Breast epithelium (tissue), 4 donors: ENCODE measurements around the gene CTCFL. TPM values are rescaled to one million over a fixed set of nuclear protein-coding genes. Genes with fewer than 3 reads are reported as not detected.

Source experiments
- DNase-seq, 2 donors: peaks; one replicate each; pipeline ENCODE4 v3.0.0-alpha.2; 2019; ENCODE audit warnings: low spot score in 2 of 2
- H3K27ac ChIP-seq, 2 donors: fragments of 200-600 bp; sonication (generic) in 1 of 2; one replicate each; pipeline ENCODE4 v1.5.1; 2016 to 2019; ENCODE audit warnings: mild to moderate bottlenecking in 1 of 2
- H3K27me3 ChIP-seq, 2 donors: fragments of 200-600 bp; sonication (generic) in 1 of 2; one replicate each; pipeline versions ENCODE4 v1.5.1 to v1.6.0; 2017 to 2019; ENCODE audit warnings: control low read depth in 1 of 2, mild to moderate bottlenecking in 1 of 2
- H3K36me3 ChIP-seq: fragments of 200-600 bp; one replicate; pipeline ENCODE4 v1.5.1; 2019
- H3K4me1 ChIP-seq, 2 donors: fragments of 200-600 bp; sonication (generic); one replicate each; pipeline ENCODE4 v1.5.1; 2016 to 2019; ENCODE audit warnings: control low read depth in 1 of 2
- H3K4me3 ChIP-seq, 3 donors: fragments of 200-600 bp; sonication (generic); 1 replicate in 2 of 3; 2 replicates in 1 of 3; pipeline ENCODE4 v1.5.1; 2016 to 2019; ENCODE audit warnings: mild to moderate bottlenecking in 3 of 3, moderate library complexity in 2 of 3
- H3K9me3 ChIP-seq, 2 donors: fragments of 200-600 bp; sonication (generic) in 1 of 2; one replicate each; pipeline ENCODE4 v1.5.1; 2016 to 2019; ENCODE audit warnings: control low read depth in 1 of 2
- POLR2A ChIP-seq: fragments of 450-650 bp; IDR thresholded peaks from one replicate; pipeline ENCODE4 v1.6.1; 2016; ENCODE audit warnings: antibody characterized with exemption, mild to moderate bottlenecking, moderate library complexity
- POLR2AphosphoS5 ChIP-seq, 3 donors: sonication (generic); formaldehyde crosslinking; IDR thresholded peaks; one replicate each; pipeline ENCODE4 v1.6.1; 2017; ENCODE audit warnings: antibody characterized with exemption in 3 of 3
- intact Hi-C: fragments of 100-400 bp; cut with DNase I; formaldehyde crosslinking; loops from one replicate; pipeline ENCODE4 v1.15.1; 2023; ENCODE audit warnings: low total_unique reads
- total RNA-seq, 3 donors: library from RNA; depleted of rRNA; stranded (reverse); fragments of >200 nt; gene quantifications; one replicate each; pipeline ENCODE4 v1.1.0, GENCODE V29; 2016
- TF ChIP-seq, protein P1 (sequence below), 3 donors: fragments of 450-650 bp; IDR thresholded peaks; one replicate each; pipeline ENCODE4 v1.5.1; 2016 to 2017; ENCODE audit warnings: antibody characterized with exemption in 3 of 3, mild to moderate bottlenecking in 3 of 3, moderate library complexity in 3 of 3

Gene CTCFL
- total RNA-seq, 3 donors from 2014 or later = not detected

DNA sequence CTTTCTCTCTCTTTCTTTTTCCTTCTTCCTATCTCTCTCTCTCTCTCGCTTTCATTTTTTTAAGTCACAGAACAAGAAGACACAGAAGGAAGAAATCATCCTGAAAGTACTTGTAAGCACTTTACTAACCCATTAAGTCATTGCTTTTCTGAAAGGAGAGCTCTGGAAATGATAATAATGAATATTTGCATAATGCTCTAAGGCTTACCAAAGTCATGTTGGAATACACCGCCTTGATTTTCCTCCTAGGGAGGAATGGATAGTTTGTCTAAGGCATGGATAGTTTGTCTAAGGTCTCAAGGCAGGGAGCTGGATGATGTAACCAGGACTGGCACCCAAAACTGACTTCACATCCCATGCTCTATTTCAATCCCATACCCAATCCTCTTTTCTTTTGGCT, 12.9 kb upstream of the CTCFL start:
- H3K4me1 ChIP-seq = no peaks in the 10 kb centered on the region
- TF ChIP-seq, protein P1, sequence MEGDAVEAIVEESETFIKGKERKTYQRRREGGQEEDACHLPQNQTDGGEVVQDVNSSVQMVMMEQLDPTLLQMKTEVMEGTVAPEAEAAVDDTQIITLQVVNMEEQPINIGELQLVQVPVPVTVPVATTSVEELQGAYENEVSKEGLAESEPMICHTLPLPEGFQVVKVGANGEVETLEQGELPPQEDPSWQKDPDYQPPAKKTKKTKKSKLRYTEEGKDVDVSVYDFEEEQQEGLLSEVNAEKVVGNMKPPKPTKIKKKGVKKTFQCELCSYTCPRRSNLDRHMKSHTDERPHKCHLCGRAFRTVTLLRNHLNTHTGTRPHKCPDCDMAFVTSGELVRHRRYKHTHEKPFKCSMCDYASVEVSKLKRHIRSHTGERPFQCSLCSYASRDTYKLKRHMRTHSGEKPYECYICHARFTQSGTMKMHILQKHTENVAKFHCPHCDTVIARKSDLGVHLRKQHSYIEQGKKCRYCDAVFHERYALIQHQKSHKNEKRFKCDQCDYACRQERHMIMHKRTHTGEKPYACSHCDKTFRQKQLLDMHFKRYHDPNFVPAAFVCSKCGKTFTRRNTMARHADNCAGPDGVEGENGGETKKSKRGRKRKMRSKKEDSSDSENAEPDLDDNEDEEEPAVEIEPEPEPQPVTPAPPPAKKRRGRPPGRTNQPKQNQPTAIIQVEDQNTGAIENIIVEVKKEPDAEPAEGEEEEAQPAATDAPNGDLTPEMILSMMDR (IDR thresholded peaks at IDR 0.05) = no peak
- TF ChIP-seq POLR2AphosphoS5 (IDR thresholded peaks at IDR 0.05) (no peak), POLR2A (no peak)
- no peak for DNase-seq
- peaks cover 0 to 4% of the 10 kb centered on the region in 2 donors for H3K9me3 ChIP-seq
- H3K36me3 ChIP-seq = no peaks in the 10 kb centered on the region
- no peak overlapping the region for H3K27ac ChIP-seq
- intact Hi-C loops = no loop called here
- H3K27me3 ChIP-seq = peaks cover 0 to 11% of the 10 kb centered on the region in 2 donors
- H3K4me3 ChIP-seq = no peak overlapping the region

DNA sequence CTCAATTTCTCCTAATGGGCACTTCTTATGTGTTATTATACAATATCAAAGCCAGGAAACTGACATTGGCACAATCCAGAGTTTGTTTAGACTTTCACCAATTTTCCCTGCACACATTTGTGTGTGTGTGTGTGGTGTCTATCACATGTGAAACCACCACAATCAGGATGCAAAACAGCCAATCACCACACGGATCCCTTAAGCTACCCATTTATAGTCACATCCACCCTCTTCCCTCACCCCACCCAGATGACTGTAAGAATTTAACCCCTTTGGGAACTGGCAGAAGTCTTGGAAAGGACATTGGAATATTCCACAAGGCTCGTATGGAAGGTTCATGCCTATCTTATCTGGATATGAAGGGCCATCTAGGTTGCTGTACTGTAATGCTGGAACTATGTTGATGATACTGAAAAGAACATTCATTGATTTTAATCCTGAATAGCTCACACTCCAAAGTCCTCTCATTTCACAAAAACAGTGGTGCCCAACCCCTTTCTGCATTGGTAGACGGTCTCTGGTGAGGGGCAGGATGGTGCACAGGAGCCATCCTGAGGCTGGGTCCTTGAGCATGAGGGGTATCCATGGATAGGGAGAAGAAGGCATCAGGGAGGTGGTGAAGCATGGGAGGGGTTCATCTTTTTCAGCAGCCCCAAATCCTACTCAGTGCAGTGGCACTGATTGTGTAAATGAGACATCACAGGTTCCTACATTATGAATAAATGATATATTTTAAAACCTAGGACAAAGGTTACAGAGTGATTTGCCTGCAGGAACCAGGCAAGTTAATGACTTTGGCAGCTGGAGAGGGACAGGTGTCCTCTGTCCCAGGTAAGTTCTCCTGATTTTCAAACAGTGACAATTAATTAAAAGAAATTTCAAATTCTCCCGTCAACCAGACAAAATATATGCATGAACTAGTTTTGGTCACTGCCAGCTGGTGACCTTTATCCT, 12.1 kb upstream of the CTCFL start:
- Histone ChIP-seq H3K36me3 (no peaks in the 10 kb centered on the region), H3K27ac (no peak overlapping the region), H3K27me3 (peaks cover 0 to 11% of the 10 kb centered on the region in 2 donors), H3K9me3 (peaks cover 0 to 4% of the 10 kb centered on the region in 2 donors), H3K4me1 (no peaks in the 10 kb centered on the region), H3K4me3 (no peak overlapping the region)
- DNase-seq = no peak
- TF ChIP-seq POLR2A (no peak), POLR2AphosphoS5 (IDR thresholded peaks at IDR 0.05) (no peak)
- TF ChIP-seq, protein P1 (IDR thresholded peaks at IDR 0.05) = no peak
- intact Hi-C loops = no loop called here

DNA sequence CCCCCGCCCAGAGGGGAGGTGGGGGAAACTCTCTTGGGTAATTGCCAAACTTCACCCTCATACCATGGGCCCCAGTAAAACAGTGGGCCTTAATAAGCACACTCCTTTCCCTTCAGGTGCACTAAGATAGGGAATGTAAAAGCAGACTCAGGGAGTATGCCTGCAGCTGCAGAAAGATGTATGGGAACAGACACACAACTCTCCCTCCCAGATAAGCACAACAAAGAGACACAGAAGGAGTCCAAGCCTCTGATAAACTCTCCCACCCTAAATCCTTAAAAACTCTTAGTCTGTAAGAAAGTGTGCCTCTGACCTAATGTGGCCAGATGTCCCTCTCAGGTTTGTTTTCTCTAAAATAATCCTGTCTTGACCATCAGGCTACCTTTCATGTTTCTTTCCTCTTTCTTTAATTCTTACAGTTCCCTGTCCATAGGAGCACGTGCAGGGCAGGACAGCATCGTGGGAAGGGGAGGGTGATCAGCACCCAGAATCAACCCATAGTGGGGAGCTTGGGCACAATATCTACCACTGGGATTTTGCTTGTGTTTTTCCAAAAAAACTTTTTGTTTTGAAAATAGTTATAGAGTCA, 11.3 kb upstream of the CTCFL start:
- no peak overlapping the region for H3K4me3 ChIP-seq
- intact Hi-C loops = no loop called here
- DNase-seq = no peak
- H3K36me3 ChIP-seq = no peaks in the 10 kb centered on the region
- no peaks in the 10 kb centered on the region for H3K4me1 ChIP-seq
- no peak overlapping the region for H3K27ac ChIP-seq
- TF ChIP-seq, protein P1 (IDR thresholded peaks at IDR 0.05) = no peak
- no peak for TF ChIP-seq POLR2A
- peaks cover 0 to 4% of the 10 kb centered on the region in 2 donors for H3K9me3 ChIP-seq
- peaks cover 0 to 11% of the 10 kb centered on the region in 2 donors for H3K27me3 ChIP-seq

DNA sequence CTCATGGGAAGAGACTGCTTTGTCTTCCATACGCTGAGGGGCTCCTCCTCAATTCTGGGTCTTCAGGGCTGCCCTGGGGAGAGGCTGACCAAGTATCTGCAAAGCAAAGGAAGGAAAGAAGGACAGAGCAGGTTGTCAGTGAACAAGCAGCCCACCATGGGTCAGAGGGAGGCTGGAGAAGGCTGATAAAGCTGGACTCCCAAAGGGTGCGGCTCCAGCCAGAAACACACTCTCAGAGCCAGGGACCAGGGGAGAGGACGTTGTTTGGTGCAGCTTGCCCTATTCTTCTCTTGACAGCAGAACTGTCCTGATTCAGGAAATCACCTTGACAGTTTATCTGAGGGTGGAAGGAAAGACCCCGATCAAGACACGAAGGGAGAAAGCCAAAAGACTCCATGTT, 10.4 kb upstream of the CTCFL start:
- no peaks in the 10 kb centered on the region for H3K4me1 ChIP-seq
- DNase-seq = no peak
- peaks cover 0 to 11% of the 10 kb centered on the region in 2 donors for H3K27me3 ChIP-seq
- intact Hi-C loops = no loop called here
- TF ChIP-seq, protein P1 (IDR thresholded peaks at IDR 0.05) = no peak
- no peak for TF ChIP-seq POLR2AphosphoS5 (IDR thresholded peaks at IDR 0.05)
- TF ChIP-seq POLR2A = no peak
- no peaks in the 10 kb centered on the region for H3K36me3 ChIP-seq
- peaks cover 0 to 4% of the 10 kb centered on the region in 2 donors for H3K9me3 ChIP-seq
- no peak overlapping the region for H3K4me3 ChIP-seq
- H3K27ac ChIP-seq = no peak overlapping the region

DNA sequence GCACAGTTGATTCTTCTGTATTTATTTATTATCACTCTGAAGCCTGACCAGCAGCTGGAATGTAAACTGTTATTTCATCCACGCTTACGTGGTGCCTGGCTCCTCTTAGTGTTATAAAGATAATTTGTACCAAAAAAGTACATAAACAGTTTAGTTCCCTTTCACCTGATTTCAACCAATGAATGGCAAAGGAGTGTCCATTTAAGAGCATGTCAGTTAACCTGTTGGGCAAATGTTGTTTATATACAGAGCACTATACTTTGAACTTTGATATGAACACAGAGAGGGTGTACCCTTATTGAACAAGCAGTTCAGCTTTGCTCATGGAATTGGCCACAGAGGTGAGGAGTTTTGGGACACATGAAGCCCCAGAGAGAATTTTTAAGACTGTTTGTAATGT, 7.2 kb upstream of the CTCFL start:
- H3K9me3 ChIP-seq = no peaks in the 10 kb centered on the region
- H3K4me1 ChIP-seq = no peaks in the 10 kb centered on the region
- H3K36me3 ChIP-seq = no peaks in the 10 kb centered on the region
- H3K27me3 ChIP-seq = peaks cover 0 to 7% of the 10 kb centered on the region in 2 donors
- intact Hi-C loops = no loop called here
- no peak for DNase-seq
- no peak overlapping the region for H3K4me3 ChIP-seq
- TF ChIP-seq POLR2A (no peak), POLR2AphosphoS5 (IDR thresholded peaks at IDR 0.05) (no peak)
- TF ChIP-seq, protein P1 (IDR thresholded peaks at IDR 0.05) = no peak
- no peak overlapping the region for H3K27ac ChIP-seq
